HG03558 (cell line): ENCODE measurements around the gene COL23A1.

Experiments used
- ATAC-seq: cut with Tn5 transposase; IDR thresholded peaks from one replicate; pipeline ENCODE4 v1.9.1; 2021; ENCODE audit warnings: moderate number of reproducible peaks; ENCODE audit not compliant: unreplicated experiment; ENCODE audit errors: extremely low read depth

The COL23A1 gene

GRCh38 chr5:178227929-178228328, 362.3 kb downstream of the COL23A1 start:
- ATAC-seq: no peak

GRCh38 chr5:178227138-178227659, 363.0 kb downstream of the COL23A1 start:
- no peak for ATAC-seq

- no peak for ATAC-seq
Measured at GRCh38 chr5:178225174-178225573, 365.0 kb downstream of the COL23A1 start.

GRCh38 chr5:178224403-178224802, 365.8 kb downstream of the COL23A1 start:
- ATAC-seq: no peak

- no peak for ATAC-seq
Measured at GRCh38 chr5:178223828-178224335, 366.3 kb downstream of the COL23A1 start.

- ATAC-seq: no peak
Measured at GRCh38 chr5:178223196-178223773, 366.9 kb downstream of the COL23A1 start.

GRCh38 chr5:178222292-178222691, 367.9 kb downstream of the COL23A1 start:
- no peak for ATAC-seq

GRCh38 chr5:178221853-178222252, 368.3 kb downstream of the COL23A1 start:
- ATAC-seq: no peak

GRCh38 chr5:178221282-178221681, 368.9 kb downstream of the COL23A1 start:
- no peak for ATAC-seq

GRCh38 chr5:178218827-178219226, 371.4 kb downstream of the COL23A1 start:
- ATAC-seq: no peak

GRCh38 chr5:178218237-178218776, 371.9 kb downstream of the COL23A1 start:
- ATAC-seq: no peak

GRCh38 chr5:178216779-178217178, 373.4 kb downstream of the COL23A1 start:
- no peak for ATAC-seq

GRCh38 chr5:178216088-178216534, 374.1 kb downstream of the COL23A1 start:
- ATAC-seq: no peak

GRCh38 chr5:178215280-178216002, 374.8 kb downstream of the COL23A1 start:
- ATAC-seq: no peak

GRCh38 chr5:178214160-178214803, 375.9 kb downstream of the COL23A1 start:
- ATAC-seq: no peak

- no peak for ATAC-seq
Measured at GRCh38 chr5:178213748-178214151, 376.4 kb downstream of the COL23A1 start.

GRCh38 chr5:178213003-178213461, 377.2 kb downstream of the COL23A1 start:
- ATAC-seq: no peak

GRCh38 chr5:178212241-178213002, 377.8 kb downstream of the COL23A1 start:
- ATAC-seq: no peak

- ATAC-seq: no peak
Measured at GRCh38 chr5:178211095-178212048, 378.8 kb downstream of the COL23A1 start.
